Measurements from ENCODE around the gene LRRC55.

The LRRC55 gene

DNA sequence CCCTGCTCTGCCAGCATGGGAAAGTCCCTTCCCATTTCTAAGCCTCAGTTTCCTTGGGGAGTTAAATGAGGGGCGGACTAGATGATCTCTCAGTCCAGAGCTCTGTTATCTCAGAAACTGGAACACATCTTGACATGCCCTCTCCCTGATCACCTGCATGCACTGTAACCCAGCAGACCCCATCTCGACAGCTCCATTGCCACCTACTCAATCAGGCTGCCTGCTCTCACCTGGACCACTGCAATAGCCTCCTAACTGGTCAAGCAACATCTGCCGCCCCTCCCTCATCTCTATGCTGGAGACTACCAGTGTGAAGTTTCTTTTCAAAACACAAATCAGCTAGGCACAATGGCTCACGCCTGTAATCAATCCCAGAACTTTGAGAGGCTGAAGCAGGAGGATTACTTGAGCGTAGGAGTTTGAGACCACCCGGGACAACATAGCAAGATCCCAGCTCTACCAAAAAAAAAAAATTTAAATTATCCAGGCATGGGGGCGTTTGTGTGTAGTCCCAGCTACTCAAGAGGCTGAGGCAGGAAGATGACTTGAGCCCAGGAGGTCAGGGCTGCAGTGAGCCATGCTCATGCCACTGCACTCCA lies 22.2 kb downstream of the LRRC55 start:
- DNase-seq = no peak

DNA sequence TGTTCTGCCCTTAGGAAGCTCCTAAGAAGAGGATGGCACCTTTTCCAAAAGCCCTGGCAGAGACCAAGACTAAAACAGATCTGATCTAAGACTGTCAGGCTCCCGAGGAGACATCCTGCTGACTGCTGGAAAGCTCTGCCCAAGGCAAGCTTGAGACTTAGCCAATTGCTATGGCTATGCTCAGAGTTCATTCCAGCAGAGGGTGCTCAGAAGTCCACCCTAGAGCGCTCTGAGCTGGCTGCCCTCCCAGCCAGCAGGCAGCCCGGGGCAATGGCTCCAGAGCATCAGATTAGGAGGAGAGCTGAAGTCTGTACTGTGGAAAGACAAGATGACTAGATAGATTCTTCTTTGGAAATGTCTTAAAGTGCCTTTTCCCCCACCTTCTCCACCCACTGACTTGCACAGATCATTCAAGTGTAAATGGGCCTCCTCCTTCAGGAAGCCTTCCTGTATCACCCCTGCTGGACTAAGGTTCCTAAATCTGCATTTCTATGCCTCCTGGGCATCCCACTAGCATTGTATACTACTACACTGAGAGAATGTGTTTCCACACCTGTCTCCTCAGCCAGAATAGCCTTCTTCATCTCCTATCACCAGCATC lies 23.4 kb downstream of the LRRC55 start:
- DNase-seq = no peak

DNA sequence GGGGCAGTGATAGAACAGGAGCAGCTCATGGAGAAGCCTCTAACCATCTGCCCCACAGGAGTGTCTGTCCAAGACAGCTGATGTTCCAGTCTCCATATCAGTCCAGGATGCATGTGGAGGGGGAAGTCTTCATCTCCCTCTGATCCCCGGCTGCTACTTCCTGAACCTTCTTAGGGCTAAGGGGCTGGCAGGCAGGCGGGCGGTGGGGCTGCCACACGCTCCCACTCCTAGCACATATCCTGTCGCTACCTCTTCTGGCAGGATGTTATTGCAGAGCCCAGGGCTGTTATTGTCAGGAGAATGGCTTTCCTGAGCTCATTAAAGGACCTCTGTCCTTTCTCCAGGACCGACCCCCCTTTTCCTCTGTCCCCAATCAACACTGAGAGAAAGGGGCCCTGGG lies 25.4 kb downstream of the LRRC55 start:
- no peak for DNase-seq

DNA sequence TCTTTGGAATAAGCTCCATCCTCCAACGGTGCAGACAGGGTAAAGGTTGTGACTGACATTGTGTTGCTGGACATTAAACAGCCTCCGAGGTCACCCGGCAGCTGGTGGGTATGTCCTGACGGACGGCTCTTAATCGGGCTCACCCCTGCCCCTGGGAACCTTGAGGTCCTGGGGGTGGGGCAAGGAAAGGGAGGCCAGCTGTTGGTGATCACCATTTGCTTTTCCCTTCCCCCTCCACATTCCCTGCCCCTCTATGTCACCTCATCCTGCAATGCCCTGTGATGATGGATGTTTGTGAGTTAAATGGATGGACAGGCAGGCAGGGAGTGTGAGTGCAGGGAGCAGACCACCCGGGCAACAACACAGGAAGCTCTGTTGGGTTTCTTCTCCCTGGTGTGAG lies 29.0 kb downstream of the LRRC55 start:
- no peak for DNase-seq

DNA sequence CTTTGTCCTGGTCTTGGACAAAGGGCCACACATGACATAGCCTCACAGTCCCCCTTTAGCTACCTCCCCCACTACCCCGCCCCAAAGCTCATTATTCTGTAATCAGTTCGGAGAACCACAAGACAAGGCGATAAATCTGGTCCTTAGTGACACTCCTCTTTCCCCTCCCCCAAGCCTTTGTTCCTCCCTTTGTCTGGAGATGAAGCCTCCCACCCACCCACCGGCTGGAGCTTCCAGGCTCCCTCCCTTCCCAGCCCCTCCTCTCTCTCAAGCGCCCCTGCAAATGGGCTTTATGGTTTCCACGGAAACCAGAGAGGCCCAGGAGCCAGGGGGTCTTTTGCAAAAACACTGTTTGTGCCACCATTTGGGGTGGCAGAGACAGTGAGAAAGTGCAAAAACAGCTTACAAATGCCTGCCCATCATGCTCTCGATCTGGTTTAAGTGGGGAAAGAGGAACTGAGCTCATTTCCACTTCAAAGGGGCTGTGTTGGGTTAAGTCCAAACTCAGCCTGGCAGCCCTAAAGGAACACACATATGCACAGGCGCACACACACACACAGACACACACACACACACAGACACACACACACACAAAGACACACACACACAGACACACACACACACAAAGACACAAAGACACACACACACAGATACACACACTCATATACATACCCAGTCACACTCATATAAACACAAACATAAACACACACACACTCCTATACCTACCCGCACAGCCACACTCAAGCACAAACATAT lies 31.8 kb downstream of the LRRC55 start:
- no peak for DNase-seq

DNA sequence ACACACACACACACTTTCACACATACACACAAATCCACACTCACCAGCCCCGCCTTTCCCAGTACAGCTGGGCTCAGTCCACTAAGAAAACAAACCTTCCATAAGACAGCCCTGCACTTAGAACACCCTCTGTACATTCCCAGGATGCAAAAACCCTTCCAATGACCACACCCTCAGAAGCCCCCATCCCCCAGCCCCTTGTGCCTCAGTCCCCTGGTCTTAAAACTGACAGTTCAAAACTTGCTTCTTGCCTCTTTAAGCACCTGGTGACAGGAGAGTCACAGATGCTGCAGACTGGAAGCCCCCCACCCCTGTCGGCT lies 32.3 kb downstream of the LRRC55 start:
- no peak for DNase-seq

DNA sequence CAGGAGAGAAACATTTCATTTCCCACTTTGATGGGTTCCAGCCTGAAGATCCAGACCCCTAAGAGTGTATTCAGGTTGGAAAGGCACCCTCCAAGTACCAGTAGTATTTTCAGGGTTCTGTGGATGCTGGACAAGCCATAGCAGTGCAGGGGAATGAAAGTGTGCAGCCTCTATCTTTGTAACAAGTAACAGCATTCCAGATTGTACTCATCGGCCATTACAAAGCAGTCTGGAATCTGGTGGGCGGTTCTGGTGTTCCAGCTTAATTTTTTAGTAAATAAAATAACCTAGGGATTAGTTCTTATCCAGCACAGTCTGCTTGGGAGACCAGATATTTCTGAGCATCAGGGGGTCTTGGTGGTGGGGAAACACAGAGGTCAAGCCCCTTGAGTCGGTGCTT lies 32.7 kb downstream of the LRRC55 start:
- no peak for DNase-seq

DNA sequence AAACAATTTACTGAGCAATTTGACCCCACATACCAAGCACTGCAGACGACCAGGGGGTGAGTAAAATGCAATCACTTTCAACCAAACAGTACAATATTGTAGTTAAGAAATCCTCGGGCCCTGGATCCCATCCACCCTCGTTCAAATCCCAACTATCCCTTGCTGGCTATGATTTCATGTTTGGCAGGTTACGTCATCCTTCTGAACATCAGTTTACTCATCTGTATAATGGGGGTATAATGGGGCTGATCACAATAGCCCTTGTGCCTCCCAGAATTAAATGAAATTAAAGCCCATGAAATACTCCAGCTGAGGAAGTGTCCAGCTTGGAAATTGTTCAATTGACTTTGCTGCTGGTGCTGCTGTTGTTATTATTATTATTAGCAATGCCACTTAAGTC lies 34.7 kb downstream of the LRRC55 start:
- no peak for DNase-seq

DNA sequence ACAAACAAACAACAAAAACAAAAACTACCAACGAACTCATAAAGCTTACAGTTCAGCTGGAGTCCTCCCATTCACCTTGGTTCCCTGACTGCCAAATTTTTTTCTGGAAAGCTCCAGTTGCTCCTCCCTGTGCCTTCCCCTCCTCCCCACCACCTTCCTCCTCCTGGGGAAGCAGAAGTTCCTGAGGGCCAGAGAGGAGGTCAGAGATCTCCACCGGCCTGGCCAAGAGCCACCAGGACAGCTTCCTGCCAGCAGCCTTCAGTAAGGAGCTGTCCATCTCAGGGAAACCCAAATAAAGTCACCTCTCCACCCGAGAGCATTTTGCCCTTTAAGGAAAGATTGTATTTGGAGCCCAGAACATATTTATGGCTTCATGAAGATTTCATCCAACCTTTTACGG lies 35.3 kb downstream of the LRRC55 start:
- no peak for DNase-seq

DNA sequence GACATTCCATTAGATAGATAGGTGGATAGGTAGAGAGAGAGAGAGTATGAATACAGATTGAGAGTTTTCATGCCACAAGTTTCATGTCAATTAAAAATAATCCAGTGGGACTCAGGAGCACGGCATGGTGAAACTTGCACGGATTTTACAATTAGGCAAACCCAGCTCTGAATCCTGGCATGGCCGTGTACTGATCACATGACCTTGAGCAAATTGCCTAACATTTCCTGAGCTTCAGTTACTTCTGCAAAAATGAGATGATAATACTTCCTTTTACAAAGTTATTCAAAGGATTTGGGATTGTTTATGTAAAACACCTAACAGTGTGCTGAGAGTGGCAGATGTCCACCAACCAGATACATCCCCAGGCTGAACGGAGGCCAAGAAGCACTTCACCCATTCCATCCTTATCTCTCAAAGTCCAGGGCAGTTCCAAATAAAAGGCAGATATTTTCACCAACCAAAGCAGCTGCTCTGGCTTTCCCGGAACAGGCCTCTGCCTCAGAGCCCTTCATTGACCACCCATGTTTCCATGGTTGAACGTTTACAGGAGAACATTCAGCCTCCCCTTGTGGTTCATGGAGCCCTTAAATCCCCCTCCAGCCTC lies 37.4 kb downstream of the LRRC55 start:
- no peak for DNase-seq

DNA sequence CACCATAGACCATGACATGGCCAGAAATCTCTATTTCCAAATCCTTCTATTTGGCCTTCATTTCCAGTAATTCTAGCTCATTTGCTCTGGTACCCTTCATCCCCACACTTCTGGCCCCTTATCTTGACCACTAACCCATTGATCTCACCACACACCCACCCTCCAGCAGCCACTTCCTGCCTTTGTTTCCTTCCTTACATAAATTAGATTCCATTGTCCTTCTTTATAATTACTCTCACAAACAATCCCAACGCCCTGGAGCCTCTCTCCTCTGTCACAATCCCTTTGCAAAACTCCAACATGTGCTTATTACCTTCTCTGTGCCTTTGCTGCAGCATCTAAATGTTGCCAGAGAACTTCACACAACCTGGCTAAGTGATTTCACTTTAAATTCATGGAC lies 40.5 kb downstream of the LRRC55 start:
- DNase-seq = no peak

DNA sequence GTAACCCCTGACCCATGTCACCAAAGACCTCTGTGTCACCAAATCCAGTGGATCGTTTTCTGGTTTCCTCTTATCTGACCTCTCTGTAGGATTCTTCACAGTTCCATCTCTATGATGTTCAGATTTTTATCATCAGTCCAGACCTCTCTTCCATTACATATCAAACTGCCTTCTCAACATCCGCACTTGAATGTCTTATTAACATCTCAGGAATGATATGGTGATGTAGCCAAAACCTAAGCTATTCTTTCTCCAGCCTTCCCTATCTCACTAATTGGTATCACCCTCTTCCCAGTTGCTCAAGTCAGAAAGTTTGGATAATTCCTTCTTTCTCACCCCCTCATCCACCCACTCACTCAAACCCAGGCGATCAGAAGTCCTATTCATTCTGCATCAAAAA lies 41.8 kb downstream of the LRRC55 start:
- no peak for DNase-seq

DNA sequence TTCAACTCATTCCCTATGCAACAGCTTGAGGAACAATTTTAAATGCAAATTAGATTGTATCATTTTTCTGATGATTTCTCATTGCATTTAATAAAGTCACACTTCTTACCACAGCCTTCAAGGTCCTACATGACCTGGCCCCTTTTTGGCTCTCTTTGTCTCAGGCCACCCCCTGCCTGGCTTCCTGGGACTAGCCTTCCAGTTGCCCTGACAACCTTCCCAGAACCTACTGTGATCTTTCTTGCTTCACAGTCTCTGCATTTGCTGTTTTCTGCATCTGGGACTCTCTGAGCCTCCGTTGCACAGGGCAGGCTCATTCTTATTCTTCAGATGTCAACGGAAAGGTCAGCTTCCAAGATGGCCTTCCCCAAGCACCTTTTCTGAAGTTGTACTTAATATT lies 42.4 kb downstream of the LRRC55 start:
- no peak for DNase-seq

DNA sequence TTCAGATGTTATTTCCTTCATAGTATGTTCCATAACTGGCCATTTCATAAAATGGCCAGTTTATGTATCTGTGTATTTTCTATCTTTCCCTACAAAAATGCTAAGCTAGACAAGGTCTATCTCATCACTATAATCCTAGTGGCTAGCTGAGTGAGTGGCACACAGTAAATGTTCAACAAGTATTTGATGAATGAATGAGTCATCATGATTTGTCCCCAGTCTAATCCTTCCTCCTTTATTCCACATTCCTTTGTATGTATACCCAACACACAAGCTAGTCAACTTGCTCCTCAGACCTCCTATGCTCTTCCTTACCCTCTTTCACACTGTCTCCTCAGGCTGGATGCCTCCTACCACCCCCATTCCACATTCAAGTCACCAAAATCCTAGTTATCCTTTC lies 42.8 kb downstream of the LRRC55 start:
- no peak for DNase-seq

DNA sequence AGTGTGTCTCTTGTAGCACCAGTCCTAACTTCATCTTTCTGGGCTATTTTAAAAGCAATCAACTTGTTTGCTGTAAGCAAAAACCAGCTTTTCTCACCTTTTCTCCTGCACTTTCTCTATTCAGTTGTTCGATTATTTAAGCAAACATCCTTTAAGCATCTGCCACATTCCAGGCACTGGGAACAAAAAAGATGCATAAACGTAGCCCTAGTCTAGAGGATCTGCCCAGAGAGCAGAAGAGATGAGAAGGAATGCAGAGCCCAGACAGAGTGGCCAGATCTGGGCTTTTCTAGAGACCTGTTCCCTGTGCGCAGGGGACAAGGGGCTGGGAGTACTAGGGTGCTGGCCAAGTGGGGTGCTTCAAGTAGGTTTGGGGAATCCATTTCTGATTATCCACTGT lies 46.8 kb downstream of the LRRC55 start:
- no peak for DNase-seq

DNA sequence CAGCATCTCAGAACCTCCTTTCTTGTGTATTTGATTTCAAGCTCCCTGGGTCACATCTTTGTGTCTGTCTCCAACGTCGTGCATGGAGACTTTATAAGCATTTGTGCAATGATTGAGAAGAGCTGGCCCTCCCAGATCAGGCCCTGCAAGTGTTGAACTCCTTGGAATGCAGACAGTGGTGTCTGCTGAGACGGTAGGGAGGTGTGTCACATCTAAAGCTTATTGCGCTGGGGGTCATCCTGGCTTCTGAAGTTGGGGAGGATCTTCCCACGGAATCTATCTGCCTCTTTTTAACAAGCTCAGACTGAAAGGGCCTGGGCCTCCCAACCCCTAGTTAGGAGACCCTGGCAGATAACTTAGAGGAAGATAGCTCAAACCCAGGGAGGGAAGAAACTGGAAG lies 48.6 kb downstream of the LRRC55 start:
- no peak for DNase-seq

DNA sequence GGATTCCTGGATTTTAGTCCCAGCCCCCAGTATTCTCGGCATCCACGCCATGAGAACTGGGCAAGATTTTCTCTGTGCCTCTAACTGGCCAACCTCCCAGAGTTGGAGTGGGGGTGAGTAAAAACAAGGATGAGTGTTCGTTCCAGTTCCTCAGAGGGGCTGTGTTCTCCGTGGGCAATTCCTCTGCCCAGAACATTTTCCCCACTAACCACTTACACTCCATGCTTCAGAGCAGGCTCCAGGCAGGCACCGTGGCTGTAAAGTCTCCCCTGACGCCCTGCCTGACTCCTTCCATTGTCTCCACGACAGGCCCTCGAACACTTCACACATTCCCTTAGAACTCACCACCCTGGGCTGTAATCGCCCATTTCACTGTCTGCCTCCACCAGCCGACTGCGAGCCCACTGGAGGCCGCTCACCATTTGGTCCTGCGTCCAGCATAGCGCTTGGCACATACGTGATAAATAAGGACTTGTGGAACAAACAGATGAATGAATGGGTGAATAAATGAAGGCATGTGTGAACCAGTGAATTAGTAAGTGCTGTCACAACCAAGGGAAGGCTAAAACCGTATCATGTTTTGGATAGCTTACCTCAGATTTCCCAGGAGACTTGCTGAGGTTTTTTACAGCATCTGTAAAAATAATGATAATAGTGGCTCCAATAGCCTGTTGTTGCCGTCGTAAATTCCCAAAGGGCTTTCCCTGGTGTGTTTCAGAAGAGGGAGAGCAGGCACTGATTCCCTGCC lies 49.2 kb downstream of the LRRC55 start:
- DNase-seq = no peak

DNA sequence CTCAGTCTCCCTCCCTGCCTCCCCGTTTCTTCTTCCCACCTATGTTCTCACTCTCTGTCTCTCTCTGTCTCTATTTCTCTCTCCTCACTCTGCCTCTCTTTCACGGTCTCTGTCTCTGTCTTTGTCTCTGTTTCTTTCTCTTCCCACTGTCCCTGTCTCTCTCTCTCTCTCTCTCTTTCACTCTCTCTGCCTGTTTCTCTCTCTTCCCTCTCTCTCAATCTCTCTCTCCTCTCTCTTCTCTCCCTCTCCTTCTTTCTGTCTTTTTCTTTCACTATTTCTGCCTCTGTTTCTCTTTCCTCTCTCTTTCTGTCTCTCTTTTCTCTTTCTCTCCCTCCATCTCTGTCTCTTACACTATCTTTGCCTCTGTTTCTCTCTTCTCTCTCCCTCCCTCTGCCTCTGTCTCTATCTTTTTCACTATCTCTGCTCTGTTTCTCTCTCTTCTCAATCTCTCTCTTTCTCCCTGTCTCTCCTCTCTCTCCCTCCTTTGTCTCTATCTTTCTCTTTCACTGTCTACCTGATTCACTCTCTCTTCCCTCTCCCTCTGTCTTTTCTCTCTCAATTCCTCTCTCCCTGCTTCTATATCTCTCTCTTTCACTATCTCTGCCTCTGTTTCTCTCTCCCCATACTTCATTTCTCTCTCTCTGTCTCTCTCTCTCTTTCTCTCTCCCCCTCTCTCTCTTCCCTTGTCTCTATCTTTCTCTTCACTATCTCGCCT lies 49.9 kb downstream of the LRRC55 start:
- DNase-seq = no peak

DNA sequence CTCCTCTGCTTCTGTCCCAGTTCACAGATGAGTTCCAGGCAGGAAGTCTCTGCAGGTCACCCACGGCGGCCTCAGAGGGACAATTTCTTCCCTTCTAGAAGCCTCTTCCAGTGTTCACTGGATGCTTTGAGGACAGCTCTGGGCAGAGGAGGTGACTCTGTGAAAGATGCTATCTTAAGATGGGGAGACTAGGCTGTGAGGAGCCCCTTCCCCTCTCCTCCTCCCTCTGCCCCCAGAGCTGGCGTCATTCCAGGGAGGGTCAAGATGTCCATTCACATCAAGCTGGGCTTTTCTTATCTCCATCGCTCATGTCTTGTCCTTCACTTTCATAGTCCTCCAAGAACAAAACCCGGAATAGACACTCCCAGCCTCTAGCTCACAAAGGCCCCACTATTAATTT lies 51.9 kb downstream of the LRRC55 start:
- no peak for DNase-seq

DNA sequence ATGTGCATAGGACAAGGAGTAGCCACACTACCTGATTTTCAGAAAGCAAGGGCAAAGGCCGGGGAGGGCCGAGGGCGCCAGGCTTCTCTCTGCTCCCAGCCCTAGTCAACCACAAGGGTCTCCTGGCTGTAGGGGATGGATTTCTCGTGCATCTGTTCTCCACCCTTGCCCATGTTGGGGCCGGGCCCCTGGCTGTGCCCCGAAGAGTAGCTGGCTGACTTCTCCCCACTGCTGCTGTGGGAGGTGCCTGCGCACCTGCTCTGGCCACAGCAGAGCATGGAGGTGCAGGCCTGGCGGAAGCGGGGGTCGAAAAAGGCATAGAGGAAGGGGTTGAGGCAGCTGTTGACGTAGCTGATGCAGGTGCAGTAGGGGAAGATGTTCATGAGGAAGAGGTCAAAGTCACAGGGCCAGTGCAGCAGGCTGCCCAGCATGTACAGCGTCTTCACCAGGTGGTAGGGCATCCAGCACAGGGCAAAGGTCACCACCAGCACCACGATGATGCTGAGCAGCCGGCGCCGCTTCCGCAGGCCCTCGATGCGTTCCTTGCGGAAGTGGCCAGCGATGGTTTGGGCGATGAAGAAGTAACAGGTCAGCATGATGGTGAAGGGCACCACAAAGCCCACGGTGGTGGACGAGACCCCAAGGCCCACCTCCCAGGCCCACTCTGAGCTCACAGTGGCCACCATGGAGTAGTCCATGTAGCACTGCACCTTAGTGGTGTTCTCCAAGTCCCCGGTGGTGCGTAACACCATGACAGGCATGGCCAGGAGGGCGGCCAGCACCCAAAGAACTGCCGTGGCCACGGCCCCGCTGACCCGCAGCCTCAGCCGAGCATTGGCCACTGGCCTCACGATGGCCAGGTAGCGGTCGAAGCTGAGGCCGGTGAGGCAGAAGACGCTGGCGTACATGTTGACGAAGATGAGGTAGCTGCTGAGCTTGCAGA lies 54.3 kb downstream of the LRRC55 start:
- no peak for DNase-seq

DNA sequence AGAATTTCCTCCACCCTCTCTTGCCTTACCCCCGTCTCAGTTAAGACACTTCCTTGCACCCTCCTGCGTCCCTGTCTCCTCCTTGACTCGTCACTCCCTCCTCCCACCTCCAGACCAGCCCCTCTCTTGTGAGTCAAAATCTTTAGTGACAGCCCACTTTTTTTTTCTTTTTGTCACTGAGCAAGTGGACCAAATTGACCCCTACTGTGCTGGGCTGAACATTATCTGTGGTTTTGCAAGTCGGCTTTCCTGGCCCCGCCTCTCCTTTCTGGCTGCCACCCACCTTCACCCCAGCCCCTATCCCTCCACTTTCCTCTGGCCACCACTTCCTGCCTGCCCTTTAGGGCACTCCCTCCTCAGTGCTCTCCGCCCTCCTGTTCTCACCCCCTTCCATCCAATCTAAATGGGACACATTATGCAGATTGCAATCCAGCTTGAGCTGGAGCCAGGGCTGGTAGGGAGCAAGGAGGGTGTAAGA lies 55.5 kb downstream of the LRRC55 start, which contains the start of gene APLNR:
Gene APLNR (minus strand): TSS at position 47 of the 478 bp plus-strand sequence. CDS start 246 bp downstream, outside the sequence.
- DNase-seq = no peak
